Thyroid gland (tissue), 4 donors: ENCODE results near the gene NF1.

Experiments used
- CTCF ChIP-seq, 6 experiments: fragments of 200-600 bp in 3 of 6; fragments of 450-650 bp in 3 of 6; sonication (generic) in 3 of 6; IDR thresholded peaks; one replicate each; pipeline ENCODE4 v1.5.1; 2016 to 2019; ENCODE audit warnings: antibody characterized with exemption in 6 of 6, mild to moderate bottlenecking in 2 of 6, inconsistent platforms in 1 of 6, moderate library complexity in 1 of 6
- POLR2A ChIP-seq, 2 donors: fragments of 450-650 bp; IDR thresholded peaks; one replicate each; pipeline ENCODE4 v1.6.1; 2017; ENCODE audit warnings: antibody characterized with exemption in 2 of 2, mild to moderate bottlenecking in 2 of 2, moderate library complexity in 1 of 2

DNA sequence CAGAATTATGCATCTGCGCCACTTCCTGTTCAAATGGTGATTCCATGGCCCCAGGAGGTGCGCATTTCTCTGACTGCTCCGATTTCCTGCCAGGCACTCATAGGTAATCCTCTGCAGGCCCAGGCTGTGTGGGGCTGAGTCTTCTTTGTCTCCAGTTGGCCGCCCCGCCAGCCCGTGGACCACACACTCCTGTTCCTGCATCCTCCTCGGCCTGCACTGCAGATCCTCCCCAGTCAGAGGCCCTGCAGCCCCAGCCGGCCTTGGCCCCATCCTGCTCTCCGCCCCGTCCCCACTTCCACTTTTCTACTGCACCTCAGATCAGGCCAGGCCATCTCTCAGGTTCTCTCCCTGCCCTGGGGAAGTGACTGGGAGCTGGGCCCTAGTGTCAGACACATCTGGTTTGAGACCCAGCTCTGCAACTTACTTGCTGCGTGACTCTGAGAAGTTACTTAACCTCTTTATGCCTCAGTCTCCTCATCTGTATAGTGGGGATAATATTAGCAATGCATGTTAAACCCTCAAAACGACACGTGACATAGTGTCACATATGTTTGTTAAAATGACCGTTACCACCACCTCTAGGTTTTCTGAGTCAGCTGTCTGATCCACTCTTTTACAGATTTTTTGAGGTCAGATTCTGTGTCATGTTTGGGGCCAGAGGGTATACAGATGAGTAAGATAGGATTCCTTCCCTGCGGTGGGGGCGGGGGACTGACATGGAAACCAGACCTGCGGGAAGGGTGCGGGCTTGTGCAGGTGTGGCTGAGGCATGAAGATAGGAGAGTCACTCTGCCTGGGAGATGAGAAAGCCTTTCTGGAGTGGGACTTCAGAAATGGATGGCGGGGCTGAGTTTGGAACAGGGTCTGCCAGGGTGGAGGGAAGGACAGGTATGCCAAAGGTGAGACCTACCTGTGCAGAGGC, 309.5 kb downstream of the NF1 start:
- TF ChIP-seq CTCF (IDR thresholded peaks at IDR 0.05) (no peak), POLR2A (IDR thresholded peaks at IDR 0.05) (no peak)
